Tibial nerve (tissue), 4 donors: ENCODE measurements around the gene DKC1.

Experiments used
- EP300 ChIP-seq, 2 donors: sonication (generic); formaldehyde crosslinking; IDR thresholded peaks; one replicate each; pipeline ENCODE4 v1.6.1; 2017; ENCODE audit warnings: antibody characterized with exemption in 2 of 2, mild to moderate bottlenecking in 1 of 2
- POLR2A ChIP-seq, 2 donors: fragments of 450-650 bp; IDR thresholded peaks; one replicate each; pipeline ENCODE4 v1.6.1; 2017; ENCODE audit warnings: antibody characterized with exemption in 2 of 2, mild to moderate bottlenecking in 2 of 2, moderate library complexity in 2 of 2
- TF ChIP-seq, protein P1 (sequence below), 5 experiments: fragments of 200-600 bp in 3 of 5; fragments of 450-650 bp in 2 of 5; sonication (generic) in 3 of 5; IDR thresholded peaks; one replicate each; pipeline ENCODE4 v1.5.1; 2016 to 2019; ENCODE audit warnings: antibody characterized with exemption in 5 of 5, mild to moderate bottlenecking in 3 of 5, moderate library complexity in 2 of 5

DNA sequence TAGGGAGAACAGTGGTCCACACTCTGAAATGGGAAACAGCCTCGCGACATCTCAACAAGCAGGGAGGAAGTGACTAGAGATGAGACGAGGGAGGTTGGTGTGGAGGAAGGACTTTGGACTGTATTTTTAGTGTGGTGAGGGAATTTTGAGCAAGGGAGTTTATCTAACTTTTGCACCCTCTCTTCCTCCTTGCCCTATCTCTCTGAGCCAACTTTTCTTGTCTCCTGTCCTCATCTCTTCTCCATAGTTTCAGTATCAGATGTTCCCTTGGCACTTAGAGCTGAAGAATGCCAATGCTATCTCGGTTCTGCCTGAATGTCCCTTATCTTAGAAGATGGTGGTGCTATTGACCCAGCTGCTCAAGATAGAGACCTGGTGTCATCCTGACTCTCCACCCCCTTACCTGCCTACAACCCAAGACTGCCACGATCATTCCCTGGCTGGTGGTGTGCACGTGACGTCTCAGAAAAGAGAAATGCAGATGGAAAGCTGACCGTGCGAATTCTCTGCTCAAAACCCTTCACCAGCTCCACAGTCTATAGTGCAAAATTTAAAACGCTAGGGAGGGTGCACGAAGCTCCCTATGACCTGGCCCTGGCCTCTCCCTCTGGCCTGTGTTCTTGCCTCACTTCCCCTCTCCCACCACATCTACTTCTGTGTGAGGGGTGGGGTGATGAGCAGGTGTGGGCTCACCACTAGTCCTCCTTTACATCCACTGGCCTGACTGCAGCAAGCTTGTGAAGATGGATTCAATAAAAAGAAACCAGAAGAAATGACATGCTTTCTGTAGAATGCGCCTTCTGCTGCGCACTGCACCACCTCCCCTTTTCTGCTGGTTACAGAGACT, 21.7 kb downstream of the DKC1 start:
- TF ChIP-seq, protein P1, sequence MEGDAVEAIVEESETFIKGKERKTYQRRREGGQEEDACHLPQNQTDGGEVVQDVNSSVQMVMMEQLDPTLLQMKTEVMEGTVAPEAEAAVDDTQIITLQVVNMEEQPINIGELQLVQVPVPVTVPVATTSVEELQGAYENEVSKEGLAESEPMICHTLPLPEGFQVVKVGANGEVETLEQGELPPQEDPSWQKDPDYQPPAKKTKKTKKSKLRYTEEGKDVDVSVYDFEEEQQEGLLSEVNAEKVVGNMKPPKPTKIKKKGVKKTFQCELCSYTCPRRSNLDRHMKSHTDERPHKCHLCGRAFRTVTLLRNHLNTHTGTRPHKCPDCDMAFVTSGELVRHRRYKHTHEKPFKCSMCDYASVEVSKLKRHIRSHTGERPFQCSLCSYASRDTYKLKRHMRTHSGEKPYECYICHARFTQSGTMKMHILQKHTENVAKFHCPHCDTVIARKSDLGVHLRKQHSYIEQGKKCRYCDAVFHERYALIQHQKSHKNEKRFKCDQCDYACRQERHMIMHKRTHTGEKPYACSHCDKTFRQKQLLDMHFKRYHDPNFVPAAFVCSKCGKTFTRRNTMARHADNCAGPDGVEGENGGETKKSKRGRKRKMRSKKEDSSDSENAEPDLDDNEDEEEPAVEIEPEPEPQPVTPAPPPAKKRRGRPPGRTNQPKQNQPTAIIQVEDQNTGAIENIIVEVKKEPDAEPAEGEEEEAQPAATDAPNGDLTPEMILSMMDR (IDR thresholded peaks at IDR 0.05): no peak
- no peak for TF ChIP-seq POLR2A (IDR thresholded peaks at IDR 0.05)
- no peak for TF ChIP-seq EP300 (IDR thresholded peaks at IDR 0.05)
